Panc1 (cell line): ENCODE results near the gene SRSF1.

ENCODE experiments used
- CTCF ChIP-seq: fragments of 450-650 bp; IDR thresholded peaks from 2 replicates; pipeline ENCODE4 v1.5.1; 2017; ENCODE audit warnings: mild to moderate bottlenecking
- POLR2AphosphoS5 ChIP-seq: IDR thresholded peaks from 2 replicates; pipeline ENCODE4 v1.6.1; 2012; ENCODE audit warnings: mild to moderate bottlenecking, low read depth, low read length, moderate library complexity
- TCF7L2 ChIP-seq: IDR thresholded peaks from 2 replicates; pipeline ENCODE4 v1.6.1; 2011; ENCODE audit warnings: mild to moderate bottlenecking, low read depth, low read length, inconsistent platforms

GRCh38 chr17:58002154-58002948 lies 4.7 kb downstream of the SRSF1 start:
- TF ChIP-seq CTCF: no peak
- TF ChIP-seq POLR2AphosphoS5: no peak; the same call in 1 of the 2 replicates
- TF ChIP-seq TCF7L2: no peak
